ENCODE results near the gene STXBP2. TPM values are rescaled to one million over a fixed set of nuclear protein-coding genes. Genes with fewer than 3 reads are reported as not detected.

The STXBP2 gene
- total and polyA plus RNA-seq, 9 of the 15 experiments (the other 6 are each of a cell fraction or from before 2014, with no cell fraction given), result 2.5 to 163 (median 71.3) TPM

DNA sequence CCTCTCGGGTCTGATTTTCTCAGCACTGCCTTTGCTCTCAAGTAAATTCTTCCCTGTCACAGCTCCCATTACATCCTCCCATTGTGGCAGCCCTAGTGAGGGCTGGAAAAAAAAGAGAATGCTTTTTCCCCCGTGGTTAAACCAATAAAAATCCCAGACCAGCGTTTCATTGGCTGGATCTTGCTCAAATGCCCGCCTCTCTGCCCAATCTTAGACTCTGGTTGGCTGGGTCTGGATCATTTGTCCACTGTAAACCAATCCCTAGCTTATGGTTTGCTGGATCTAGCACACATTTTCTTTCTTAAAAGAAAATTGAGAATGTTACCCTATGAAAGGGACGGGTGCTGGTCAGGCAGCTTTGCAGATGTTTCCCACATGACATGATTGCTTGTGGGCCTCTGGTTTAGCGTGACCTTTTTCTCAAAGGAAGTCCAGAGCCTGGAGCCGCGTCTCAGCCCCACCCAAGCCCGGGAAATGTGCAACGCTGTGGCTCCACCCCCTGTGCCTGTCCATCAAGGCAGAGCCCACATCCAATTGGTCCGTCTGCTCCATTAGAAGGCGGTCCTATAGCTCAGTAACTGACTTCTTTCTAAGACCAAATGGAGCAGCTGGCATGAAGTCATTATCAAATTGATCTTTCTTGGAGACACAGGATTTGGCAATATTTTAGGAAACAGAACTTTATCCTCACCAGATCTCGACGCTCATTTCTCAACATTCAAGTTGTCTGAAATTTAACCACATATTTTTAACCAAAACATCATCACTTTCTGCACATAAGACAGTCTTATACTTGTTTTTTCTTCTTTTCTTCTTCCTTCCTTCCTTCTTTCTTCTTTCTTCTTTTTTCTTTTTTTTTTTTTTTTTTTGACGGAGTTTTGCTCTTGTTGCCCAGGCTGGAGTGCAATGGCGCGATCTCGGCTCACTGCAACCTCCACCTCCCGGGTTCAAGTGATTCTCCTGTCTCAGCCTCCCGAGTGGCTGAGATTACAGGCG is 37.4 kb downstream of the STXBP2 start:
- Histone ChIP-seq H3K36me3 (ENCODE audit: control insufficient read depth, insufficient read depth, low read length) (no peaks in the 10 kb centered on the region), H3K4me2 (ENCODE audit: insufficient read depth, low read length) (peak overlapping the region; percentile 3; the same call in 1 of the 2 replicates), H3K9me3 (replicated peaks; ENCODE audit: control insufficient read depth, insufficient read depth, low read depth, low read length) (peaks cover 5% of the 10 kb centered on the region; the same call in 1 of the 2 replicates), H3K27me3 (ENCODE audit: control insufficient read depth in 2 of 2, insufficient read depth in 2 of 2, low read length in 2 of 2) (peaks cover 9 to 29% of the 10 kb centered on the region in 2 experiments; a peak in 4 of 5 replicates), H3K27ac (ENCODE audit: extremely low read depth, low read depth, low read length) (no peak overlapping the region), H2AFZ (ENCODE audit: low read depth, low read length) (peak overlapping the region; percentile 60), H3K4me3 (no peak overlapping the region), H4K20me1 (replicated peaks; ENCODE audit: control insufficient read depth, insufficient read depth, low read length) (no peaks in the 10 kb centered on the region), H3K9me1 (ENCODE audit: control insufficient read depth, insufficient read depth, low read length) (no peaks in the 10 kb centered on the region), H3K4me1 (replicated peaks in 1 of 2; ENCODE audit: control insufficient read depth in 2 of 2, insufficient read depth in 2 of 2, low read length in 2 of 2) (peaks cover 4 to 10% of the 10 kb centered on the region in 2 experiments; a peak in 3 of 5 replicates), H3K79me2 (ENCODE audit: control insufficient read depth, insufficient read depth, low read length) (no peaks in the 10 kb centered on the region), H3K9ac (ENCODE audit: insufficient read depth in 1 of 2, low read depth in 2 of 2, low read length in 2 of 2) (no peak overlapping the region)
- WGBS (ENCODE audit: insufficient coverage, low coverage, missing lambda C conversion rate), result 13% methylated on average over 17 of the region's 21 CpGs
- DNase-seq (ENCODE audit: extremely low read depth in 1 of 4, low spot score in 3 of 4), result peak; percentile 79 to 90 (median 85)
- BruUV-seq (replicated peaks), result no TSS peak
- peak; percentile 98 for ATAC-seq
- in situ Hi-C loops (cut with MboI), result loop anchor here (5.0 kb wide), 1 partner anchor 87 kb away; no protein-coding TSS in a partner anchor
- intact Hi-C loops (cut with micrococcal nuclease), result no loop called here
- CTCF ChIA-PET (ENCODE audit: low intra/inter-chr PET ratio), result no interaction called here
- POLR2A ChIA-PET, result interaction anchor here (0.6 to 0.9 kb wide), 4 partner anchors 10 to 300 kb away, joined by 3 read pairs; no protein-coding TSS in a partner anchor
- peak; percentile 85 for FAIRE-seq
- TF ChIP-seq, protein P1, sequence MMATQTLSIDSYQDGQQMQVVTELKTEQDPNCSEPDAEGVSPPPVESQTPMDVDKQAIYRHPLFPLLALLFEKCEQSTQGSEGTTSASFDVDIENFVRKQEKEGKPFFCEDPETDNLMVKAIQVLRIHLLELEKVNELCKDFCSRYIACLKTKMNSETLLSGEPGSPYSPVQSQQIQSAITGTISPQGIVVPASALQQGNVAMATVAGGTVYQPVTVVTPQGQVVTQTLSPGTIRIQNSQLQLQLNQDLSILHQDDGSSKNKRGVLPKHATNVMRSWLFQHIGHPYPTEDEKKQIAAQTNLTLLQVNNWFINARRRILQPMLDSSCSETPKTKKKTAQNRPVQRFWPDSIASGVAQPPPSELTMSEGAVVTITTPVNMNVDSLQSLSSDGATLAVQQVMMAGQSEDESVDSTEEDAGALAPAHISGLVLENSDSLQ (IDR thresholded peaks at IDR 0.05), result peak; percentile 99
- TF ChIP-seq RBM25 (IDR thresholded peaks at IDR 0.05; ENCODE audit: low read depth, low read length, severe bottlenecking) (peak; percentile 8), PBX2 (CRISPR knock-in tag; IDR thresholded peaks at IDR 0.05; ENCODE audit: low read depth) (peak; percentile 79), PBX2 (tag; conservative IDR thresholded peaks at IDR 0.05; ENCODE audit: low read depth) (peak; percentile 93), CEBPB (tag; IDR thresholded peaks at IDR 0.05) (0 out of 2 replicates have a peak, but pooled peaks have one; percentile 10), ILF3 (IDR thresholded peaks at IDR 0.05; ENCODE audit: borderline replicate concordance) (no peak), MEF2A (IDR thresholded peaks at IDR 0.05; ENCODE audit: control insufficient read depth, low read depth, low read length) (no peak), MNT (conservative IDR thresholded peaks at IDR 0.05) (no peak)
- TF ChIP-seq, protein P2, sequence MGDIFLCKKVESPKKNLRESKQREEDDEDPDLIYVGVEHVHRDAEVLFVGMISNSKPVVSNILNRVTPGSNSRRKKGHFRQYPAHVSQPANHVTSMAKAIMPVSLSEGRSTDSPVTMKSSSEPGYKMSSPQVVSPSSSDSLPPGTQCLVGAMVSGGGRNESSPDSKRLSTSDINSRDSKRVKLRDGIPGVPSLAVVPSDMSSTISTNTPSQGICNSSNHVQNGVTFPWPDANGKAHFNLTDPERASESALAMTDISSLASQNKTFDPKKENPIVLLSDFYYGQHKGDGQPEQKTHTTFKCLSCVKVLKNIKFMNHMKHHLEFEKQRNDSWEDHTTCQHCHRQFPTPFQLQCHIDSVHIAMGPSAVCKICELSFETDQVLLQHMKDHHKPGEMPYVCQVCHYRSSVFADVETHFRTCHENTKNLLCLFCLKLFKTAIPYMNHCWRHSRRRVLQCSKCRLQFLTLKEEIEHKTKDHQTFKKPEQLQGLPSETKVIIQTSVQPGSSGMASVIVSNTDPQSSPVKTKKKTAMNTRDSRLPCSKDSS (IDR thresholded peaks at IDR 0.05; ENCODE audit: low read depth, partially characterized antibody), result peak; percentile 54
- TF ChIP-seq, protein P3, sequence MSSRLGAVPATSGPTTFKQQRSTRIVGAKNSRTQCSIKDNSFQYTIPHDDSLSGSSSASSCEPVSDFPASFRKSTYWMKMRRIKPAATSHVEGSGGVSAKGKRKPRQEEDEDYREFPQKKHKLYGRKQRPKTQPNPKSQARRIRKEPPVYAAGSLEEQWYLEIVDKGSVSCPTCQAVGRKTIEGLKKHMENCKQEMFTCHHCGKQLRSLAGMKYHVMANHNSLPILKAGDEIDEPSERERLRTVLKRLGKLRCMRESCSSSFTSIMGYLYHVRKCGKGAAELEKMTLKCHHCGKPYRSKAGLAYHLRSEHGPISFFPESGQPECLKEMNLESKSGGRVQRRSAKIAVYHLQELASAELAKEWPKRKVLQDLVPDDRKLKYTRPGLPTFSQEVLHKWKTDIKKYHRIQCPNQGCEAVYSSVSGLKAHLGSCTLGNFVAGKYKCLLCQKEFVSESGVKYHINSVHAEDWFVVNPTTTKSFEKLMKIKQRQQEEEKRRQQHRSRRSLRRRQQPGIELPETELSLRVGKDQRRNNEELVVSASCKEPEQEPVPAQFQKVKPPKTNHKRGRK (tag; IDR thresholded peaks at IDR 0.05), result peak; percentile 87
